Measurements from ENCODE around the gene EVA1B.

DNA sequence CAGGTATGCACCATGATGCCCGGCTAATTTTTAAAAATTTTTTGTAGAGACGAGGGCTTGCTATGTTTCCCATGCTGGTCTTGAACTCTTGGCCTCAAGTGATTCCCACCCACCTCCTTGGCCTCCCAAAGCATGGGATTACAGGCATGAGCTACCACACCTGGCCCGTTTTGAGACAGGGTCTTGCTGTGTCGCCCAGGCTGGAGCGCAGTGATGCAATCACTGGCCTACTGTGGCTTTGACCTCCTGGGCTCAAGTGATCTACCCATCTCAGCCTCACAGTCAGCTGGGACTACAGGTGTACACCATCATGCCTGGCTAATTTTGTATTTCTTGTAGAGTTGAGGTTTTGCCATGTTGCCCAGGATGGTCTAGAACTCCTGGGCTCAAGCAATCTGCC is 24.8 kb downstream of the EVA1B start:
- TF ChIP-seq, protein P1, sequence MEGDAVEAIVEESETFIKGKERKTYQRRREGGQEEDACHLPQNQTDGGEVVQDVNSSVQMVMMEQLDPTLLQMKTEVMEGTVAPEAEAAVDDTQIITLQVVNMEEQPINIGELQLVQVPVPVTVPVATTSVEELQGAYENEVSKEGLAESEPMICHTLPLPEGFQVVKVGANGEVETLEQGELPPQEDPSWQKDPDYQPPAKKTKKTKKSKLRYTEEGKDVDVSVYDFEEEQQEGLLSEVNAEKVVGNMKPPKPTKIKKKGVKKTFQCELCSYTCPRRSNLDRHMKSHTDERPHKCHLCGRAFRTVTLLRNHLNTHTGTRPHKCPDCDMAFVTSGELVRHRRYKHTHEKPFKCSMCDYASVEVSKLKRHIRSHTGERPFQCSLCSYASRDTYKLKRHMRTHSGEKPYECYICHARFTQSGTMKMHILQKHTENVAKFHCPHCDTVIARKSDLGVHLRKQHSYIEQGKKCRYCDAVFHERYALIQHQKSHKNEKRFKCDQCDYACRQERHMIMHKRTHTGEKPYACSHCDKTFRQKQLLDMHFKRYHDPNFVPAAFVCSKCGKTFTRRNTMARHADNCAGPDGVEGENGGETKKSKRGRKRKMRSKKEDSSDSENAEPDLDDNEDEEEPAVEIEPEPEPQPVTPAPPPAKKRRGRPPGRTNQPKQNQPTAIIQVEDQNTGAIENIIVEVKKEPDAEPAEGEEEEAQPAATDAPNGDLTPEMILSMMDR (IDR thresholded peaks at IDR 0.05; ENCODE audit: low read depth, low read length, poor library complexity, severe bottlenecking), result no peak
- TF ChIP-seq EZH2phosphoT487 (IDR thresholded peaks at IDR 0.05; ENCODE audit: borderline replicate concordance, low read length), result no peak
